Uterus (tissue), 4 donors: ENCODE measurements around the gene TBX20. TPM values are rescaled to one million over a fixed set of nuclear protein-coding genes. Genes with fewer than 3 reads are reported as not detected.

Experiments used
- total RNA-seq, 4 donors: library from RNA; depleted of rRNA in 3 of 4; stranded (reverse); fragments of >200 nt in 3 of 4; gene quantifications; one replicate each; pipeline versions ENCODE4 v1.1.0 to v1.2.4, GENCODE V29; 2014 to 2023
- donor health status: DM: yes; HTN: yes; CAD: no.

Gene TBX20
- total RNA-seq, 4 donors from 2014 or later = 0.41 TPM; not detected in 3

Other genes with a start within 250 kb of the TBX20 start
- 10 to 100 TPM; 15.9 to 80.9 (median 24.7) TPM for gene DPY19L1, start 216.6 kb downstream of the TBX20 start, total RNA-seq